ENCODE measurements around the gene LMOD2.

Gene LMOD2

DNA sequence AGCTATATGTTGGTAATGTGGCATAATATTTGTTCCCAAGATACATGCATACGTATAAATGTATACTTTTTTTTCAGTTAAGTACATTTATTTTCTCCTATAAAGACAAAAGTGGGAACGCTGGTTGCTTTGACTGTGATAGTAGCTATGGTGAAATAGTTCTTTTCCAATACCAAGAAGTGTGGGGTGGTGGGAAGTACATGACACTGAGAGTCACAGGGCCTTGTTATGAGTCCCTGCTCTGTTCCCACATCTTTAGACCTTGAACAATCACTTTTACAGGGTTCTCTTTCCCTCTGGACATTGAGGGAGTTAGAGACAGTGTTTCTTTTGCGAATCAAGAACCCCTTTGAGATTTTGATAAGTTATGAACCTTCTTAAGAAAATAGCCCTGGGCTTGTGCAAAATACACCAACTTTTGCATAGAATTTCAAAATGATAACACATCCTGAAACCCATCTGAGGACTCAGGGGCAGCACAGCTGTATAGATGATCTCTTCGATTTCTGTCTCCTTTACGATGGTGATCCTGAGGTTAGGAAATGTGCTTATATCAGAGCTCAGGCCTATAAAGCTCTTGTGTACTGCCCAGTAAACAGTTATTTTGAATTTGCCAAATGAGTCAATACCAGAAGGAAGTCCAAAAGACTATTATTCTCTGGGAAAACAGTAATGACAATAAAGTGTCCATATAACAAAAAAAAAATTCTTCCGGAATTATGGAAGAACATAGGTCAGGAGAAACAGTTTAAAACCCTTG is 1.1 kb downstream of the LMOD2 start:
- Histone ChIP-seq H3K27ac (ENCODE audit: low read depth, low read length) (no peak overlapping the region), H3K4me1 (ENCODE audit: control insufficient read depth in 1 of 2, insufficient read depth in 2 of 2, low read length in 2 of 2) (no peaks in the 10 kb centered on the region), H3K9me3 (ENCODE audit: control insufficient read depth in 1 of 2, low read length in 2 of 2) (no peaks in the 10 kb centered on the region), H3K9ac (ENCODE audit: low read depth in 1 of 2, low read length in 2 of 2) (no peak overlapping the region), H3K27me3 (ENCODE audit: control insufficient read depth in 1 of 2, insufficient read depth in 2 of 2, low read length in 2 of 2) (no peaks in the 10 kb centered on the region), H3K4me3 (ENCODE audit: low read depth in 1 of 2, low read length in 2 of 2) (no peak overlapping the region), H3K36me3 (ENCODE audit: control insufficient read depth in 1 of 2, insufficient read depth in 2 of 2, low read length in 2 of 2) (no peaks in the 10 kb centered on the region)

DNA sequence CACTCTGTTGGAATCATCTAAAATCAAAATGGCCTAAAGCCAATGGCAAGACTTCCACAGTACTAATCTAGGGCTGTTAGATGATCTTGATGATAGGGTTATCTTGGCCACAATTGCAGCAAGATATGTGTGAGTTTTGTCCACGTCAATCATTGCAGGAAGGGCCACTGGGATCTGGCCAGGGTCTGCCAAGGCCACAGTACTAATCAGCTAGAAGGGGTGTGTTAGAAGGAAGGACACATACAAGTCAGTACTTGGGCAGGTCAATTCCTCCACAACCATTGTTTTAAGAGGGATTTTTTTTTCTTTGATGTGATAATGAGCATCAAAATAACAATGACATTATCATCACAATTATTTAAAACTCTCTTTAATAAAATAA is 1.6 kb downstream of the LMOD2 start:
- H3K36me3 ChIP-seq (ENCODE audit: control insufficient read depth in 1 of 2, insufficient read depth in 2 of 2, low read length in 2 of 2), result no peaks in the 10 kb centered on the region
- no peaks in the 10 kb centered on the region for H3K27me3 ChIP-seq (ENCODE audit: control insufficient read depth in 1 of 2, insufficient read depth in 2 of 2, low read length in 2 of 2)
- no peak overlapping the region for H3K9ac ChIP-seq (ENCODE audit: low read depth in 1 of 2, low read length in 2 of 2)
- H3K4me3 ChIP-seq (ENCODE audit: low read depth in 1 of 2, low read length in 2 of 2), result no peak overlapping the region
- H3K27ac ChIP-seq (ENCODE audit: low read depth, low read length), result no peak overlapping the region
- no peaks in the 10 kb centered on the region for H3K4me1 ChIP-seq (ENCODE audit: control insufficient read depth in 1 of 2, insufficient read depth in 2 of 2, low read length in 2 of 2)
- H3K9me3 ChIP-seq (ENCODE audit: control insufficient read depth in 1 of 2, low read length in 2 of 2), result no peaks in the 10 kb centered on the region

- no peak overlapping the region for H3K4me3 ChIP-seq (ENCODE audit: low read depth in 1 of 2, low read length in 2 of 2)
- no peaks in the 10 kb centered on the region for H3K9me3 ChIP-seq (ENCODE audit: control insufficient read depth in 1 of 2, low read length in 2 of 2)
- no peaks in the 10 kb centered on the region for H3K4me1 ChIP-seq (ENCODE audit: control insufficient read depth in 1 of 2, insufficient read depth in 2 of 2, low read length in 2 of 2)
- no peaks in the 10 kb centered on the region for H3K36me3 ChIP-seq (ENCODE audit: control insufficient read depth in 1 of 2, insufficient read depth in 2 of 2, low read length in 2 of 2)
- H3K27ac ChIP-seq (ENCODE audit: low read depth, low read length), result no peak overlapping the region
- no peaks in the 10 kb centered on the region for H3K27me3 ChIP-seq (ENCODE audit: control insufficient read depth in 1 of 2, insufficient read depth in 2 of 2, low read length in 2 of 2)
- no peak overlapping the region for H3K9ac ChIP-seq (ENCODE audit: low read depth in 1 of 2, low read length in 2 of 2)
Observed at GRCh38 chr7:123658023-123658422, 2.4 kb downstream of the LMOD2 start.

GRCh38 chr7:123660514-123661354 is 5.1 kb downstream of the LMOD2 start:
- Histone ChIP-seq H3K9ac (ENCODE audit: low read depth in 1 of 2, low read length in 2 of 2) (no peak overlapping the region), H3K36me3 (ENCODE audit: control insufficient read depth in 1 of 2, insufficient read depth in 2 of 2, low read length in 2 of 2) (no peaks in the 10 kb centered on the region), H3K27me3 (ENCODE audit: control insufficient read depth in 1 of 2, insufficient read depth in 2 of 2, low read length in 2 of 2) (peaks cover 0 to 2% of the 10 kb centered on the region in 2 donors), H3K4me3 (ENCODE audit: low read depth in 1 of 2, low read length in 2 of 2) (no peak overlapping the region), H3K4me1 (ENCODE audit: control insufficient read depth in 1 of 2, insufficient read depth in 2 of 2, low read length in 2 of 2) (no peaks in the 10 kb centered on the region), H3K9me3 (ENCODE audit: control insufficient read depth in 1 of 2, low read length in 2 of 2) (no peaks in the 10 kb centered on the region), H3K27ac (ENCODE audit: low read depth, low read length) (no peak overlapping the region)

DNA sequence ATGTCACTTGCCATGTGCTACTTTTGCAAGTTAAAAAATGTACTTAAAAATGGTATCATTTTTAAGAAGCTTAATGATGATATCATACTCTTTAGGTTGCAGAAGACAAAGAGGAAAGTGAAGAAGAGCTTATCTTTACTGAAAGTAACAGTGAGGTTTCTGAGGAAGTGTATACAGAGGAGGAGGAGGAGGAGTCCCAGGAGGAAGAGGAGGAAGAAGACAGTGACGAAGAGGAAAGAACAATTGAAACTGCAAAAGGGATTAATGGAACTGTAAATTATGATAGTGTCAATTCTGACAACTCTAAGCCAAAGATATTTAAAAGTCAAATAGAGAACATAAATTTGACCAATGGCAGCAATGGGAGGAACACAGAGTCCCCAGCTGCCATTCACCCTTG is 6.1 kb downstream of the LMOD2 start:
- Histone ChIP-seq H3K9me3 (ENCODE audit: control insufficient read depth in 1 of 2, low read length in 2 of 2) (no peaks in the 10 kb centered on the region), H3K36me3 (ENCODE audit: control insufficient read depth in 1 of 2, insufficient read depth in 2 of 2, low read length in 2 of 2) (no peaks in the 10 kb centered on the region), H3K4me1 (ENCODE audit: control insufficient read depth in 1 of 2, insufficient read depth in 2 of 2, low read length in 2 of 2) (no peaks in the 10 kb centered on the region), H3K27me3 (ENCODE audit: control insufficient read depth in 1 of 2, insufficient read depth in 2 of 2, low read length in 2 of 2) (peaks cover 0 to 3% of the 10 kb centered on the region in 2 donors), H3K9ac (ENCODE audit: low read depth in 1 of 2, low read length in 2 of 2) (no peak overlapping the region), H3K4me3 (ENCODE audit: low read depth in 1 of 2, low read length in 2 of 2) (no peak overlapping the region), H3K27ac (ENCODE audit: low read depth, low read length) (no peak overlapping the region)

DNA sequence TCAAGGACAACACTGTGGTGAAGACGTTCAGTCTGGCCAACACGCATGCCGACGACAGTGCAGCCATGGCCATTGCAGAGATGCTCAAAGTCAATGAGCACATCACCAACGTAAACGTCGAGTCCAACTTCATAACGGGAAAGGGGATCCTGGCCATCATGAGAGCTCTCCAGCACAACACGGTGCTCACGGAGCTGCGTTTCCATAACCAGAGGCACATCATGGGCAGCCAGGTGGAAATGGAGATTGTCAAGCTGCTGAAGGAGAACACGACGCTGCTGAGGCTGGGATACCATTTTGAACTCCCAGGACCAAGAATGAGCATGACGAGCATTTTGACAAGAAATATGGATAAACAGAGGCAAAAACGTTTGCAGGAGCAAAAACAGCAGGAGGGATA is 6.6 kb downstream of the LMOD2 start:
- Histone ChIP-seq H3K4me3 (ENCODE audit: low read depth in 1 of 2, low read length in 2 of 2) (no peak overlapping the region), H3K9ac (ENCODE audit: low read depth in 1 of 2, low read length in 2 of 2) (no peak overlapping the region), H3K27me3 (ENCODE audit: control insufficient read depth in 1 of 2, insufficient read depth in 2 of 2, low read length in 2 of 2) (peaks cover 0 to 3% of the 10 kb centered on the region in 2 donors), H3K4me1 (ENCODE audit: control insufficient read depth in 1 of 2, insufficient read depth in 2 of 2, low read length in 2 of 2) (no peaks in the 10 kb centered on the region), H3K27ac (ENCODE audit: low read depth, low read length) (no peak overlapping the region), H3K9me3 (ENCODE audit: control insufficient read depth in 1 of 2, low read length in 2 of 2) (no peaks in the 10 kb centered on the region), H3K36me3 (ENCODE audit: control insufficient read depth in 1 of 2, insufficient read depth in 2 of 2, low read length in 2 of 2) (no peaks in the 10 kb centered on the region)

DNA sequence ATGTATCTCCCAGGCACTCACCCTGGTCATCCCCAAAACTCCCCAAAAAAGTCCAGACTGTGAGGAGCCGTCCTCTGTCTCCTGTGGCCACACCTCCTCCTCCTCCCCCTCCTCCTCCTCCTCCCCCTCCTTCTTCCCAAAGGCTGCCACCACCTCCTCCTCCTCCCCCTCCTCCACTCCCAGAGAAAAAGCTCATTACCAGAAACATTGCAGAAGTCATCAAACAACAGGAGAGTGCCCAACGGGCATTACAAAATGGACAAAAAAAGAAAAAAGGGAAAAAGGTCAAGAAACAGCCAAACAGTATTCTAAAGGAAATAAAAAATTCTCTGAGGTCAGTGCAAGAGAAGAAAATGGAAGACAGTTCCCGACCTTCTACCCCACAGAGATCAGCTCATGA is 7.1 kb downstream of the LMOD2 start:
- no peak overlapping the region for H3K4me3 ChIP-seq (ENCODE audit: low read depth in 1 of 2, low read length in 2 of 2)
- no peaks in the 10 kb centered on the region for H3K9me3 ChIP-seq (ENCODE audit: control insufficient read depth in 1 of 2, low read length in 2 of 2)
- H3K4me1 ChIP-seq (ENCODE audit: control insufficient read depth in 1 of 2, insufficient read depth in 2 of 2, low read length in 2 of 2), result no peaks in the 10 kb centered on the region
- no peak overlapping the region for H3K27ac ChIP-seq (ENCODE audit: low read depth, low read length)
- no peaks in the 10 kb centered on the region for H3K36me3 ChIP-seq (ENCODE audit: control insufficient read depth in 1 of 2, insufficient read depth in 2 of 2, low read length in 2 of 2)
- H3K27me3 ChIP-seq (ENCODE audit: control insufficient read depth in 1 of 2, insufficient read depth in 2 of 2, low read length in 2 of 2), result peaks cover 0 to 3% of the 10 kb centered on the region in 2 donors
- H3K9ac ChIP-seq (ENCODE audit: low read depth in 1 of 2, low read length in 2 of 2), result no peak overlapping the region

DNA sequence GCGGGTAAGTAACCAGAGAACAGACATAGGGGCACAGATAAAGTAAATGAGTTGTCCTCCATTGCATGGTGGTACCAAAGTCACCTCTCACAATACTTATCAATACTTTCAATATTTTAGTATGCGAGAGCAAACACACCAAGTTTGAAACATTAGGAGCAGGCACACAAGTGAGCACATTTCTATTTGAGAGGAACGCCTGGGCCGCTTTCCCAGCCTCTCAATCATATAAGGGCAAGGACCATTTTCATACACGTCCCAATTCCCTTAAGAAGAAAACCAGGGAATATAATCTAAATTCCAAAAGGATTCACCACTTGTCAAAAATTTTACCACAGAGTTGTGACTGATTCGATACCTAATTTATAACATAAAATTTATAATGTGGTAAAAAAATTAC is 7.5 kb downstream of the LMOD2 start:
- no peak overlapping the region for H3K9ac ChIP-seq (ENCODE audit: low read depth in 1 of 2, low read length in 2 of 2)
- H3K4me1 ChIP-seq (ENCODE audit: control insufficient read depth in 1 of 2, insufficient read depth in 2 of 2, low read length in 2 of 2), result no peaks in the 10 kb centered on the region
- H3K4me3 ChIP-seq (ENCODE audit: low read depth in 1 of 2, low read length in 2 of 2), result no peak overlapping the region
- no peak overlapping the region for H3K27ac ChIP-seq (ENCODE audit: low read depth, low read length)
- peaks cover 0 to 3% of the 10 kb centered on the region in 2 donors for H3K27me3 ChIP-seq (ENCODE audit: control insufficient read depth in 1 of 2, insufficient read depth in 2 of 2, low read length in 2 of 2)
- no peaks in the 10 kb centered on the region for H3K36me3 ChIP-seq (ENCODE audit: control insufficient read depth in 1 of 2, insufficient read depth in 2 of 2, low read length in 2 of 2)
- H3K9me3 ChIP-seq (ENCODE audit: control insufficient read depth in 1 of 2, low read length in 2 of 2), result no peaks in the 10 kb centered on the region

DNA sequence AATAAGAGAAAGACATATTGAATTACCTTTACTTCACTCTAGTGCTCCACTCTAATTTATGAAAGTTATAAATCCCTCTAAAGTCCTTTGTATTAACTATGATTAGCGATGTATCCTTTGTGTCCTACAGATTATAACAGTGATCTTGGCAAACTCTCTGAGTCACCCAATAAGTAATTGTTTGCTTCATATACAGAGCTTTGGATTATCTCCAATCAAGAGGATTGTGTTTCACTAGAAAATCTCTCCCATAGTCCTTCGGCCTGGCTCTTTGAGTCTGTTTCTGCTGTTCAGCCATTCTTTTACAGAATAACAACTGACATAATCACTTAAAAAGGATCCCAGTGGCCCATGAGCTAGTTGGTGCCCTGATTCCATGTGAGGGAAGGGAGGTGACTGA is 9.5 kb downstream of the LMOD2 start:
- Histone ChIP-seq H3K27me3 (ENCODE audit: control insufficient read depth in 1 of 2, insufficient read depth in 2 of 2, low read length in 2 of 2) (peaks cover 0 to 3% of the 10 kb centered on the region in 2 donors), H3K27ac (ENCODE audit: low read depth, low read length) (no peak overlapping the region), H3K4me1 (ENCODE audit: control insufficient read depth in 1 of 2, insufficient read depth in 2 of 2, low read length in 2 of 2) (no peaks in the 10 kb centered on the region), H3K4me3 (ENCODE audit: low read depth in 1 of 2, low read length in 2 of 2) (no peak overlapping the region), H3K9me3 (ENCODE audit: control insufficient read depth in 1 of 2, low read length in 2 of 2) (no peaks in the 10 kb centered on the region), H3K9ac (ENCODE audit: low read depth in 1 of 2, low read length in 2 of 2) (no peak overlapping the region), H3K36me3 (ENCODE audit: control insufficient read depth in 1 of 2, insufficient read depth in 2 of 2, low read length in 2 of 2) (no peaks in the 10 kb centered on the region)

DNA sequence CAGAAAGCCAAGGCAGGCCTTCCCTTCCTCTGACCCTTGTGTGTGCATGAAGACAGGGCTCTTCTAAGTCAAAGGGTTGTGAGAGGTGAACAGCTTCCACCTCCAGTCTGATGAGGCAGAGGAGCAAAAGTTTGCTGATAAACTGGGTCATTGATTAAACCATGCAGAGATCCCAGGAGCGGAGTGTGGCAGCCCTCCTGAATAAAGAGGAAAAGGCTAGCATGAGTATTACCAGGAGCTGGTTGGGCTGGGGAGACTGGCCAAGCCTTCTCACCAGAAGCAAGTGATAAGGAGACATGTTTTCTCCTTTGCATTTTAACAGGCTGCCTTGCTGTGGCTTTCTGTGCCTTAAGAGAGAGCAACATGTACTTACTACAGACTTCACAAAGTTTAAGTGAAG is 10.2 kb downstream of the LMOD2 start:
- H3K4me3 ChIP-seq (ENCODE audit: low read depth in 1 of 2, low read length in 2 of 2), result no peak overlapping the region
- H3K27ac ChIP-seq (ENCODE audit: low read depth, low read length), result no peak overlapping the region
- no peaks in the 10 kb centered on the region for H3K4me1 ChIP-seq (ENCODE audit: control insufficient read depth in 1 of 2, insufficient read depth in 2 of 2, low read length in 2 of 2)
- no peaks in the 10 kb centered on the region for H3K36me3 ChIP-seq (ENCODE audit: control insufficient read depth in 1 of 2, insufficient read depth in 2 of 2, low read length in 2 of 2)
- H3K9ac ChIP-seq (ENCODE audit: low read depth in 1 of 2, low read length in 2 of 2), result no peak overlapping the region
- no peaks in the 10 kb centered on the region for H3K9me3 ChIP-seq (ENCODE audit: control insufficient read depth in 1 of 2, low read length in 2 of 2)
- peaks cover 0 to 3% of the 10 kb centered on the region in 2 donors for H3K27me3 ChIP-seq (ENCODE audit: control insufficient read depth in 1 of 2, insufficient read depth in 2 of 2, low read length in 2 of 2)

Measured in duodenal mucosa (tissue), 2 donors.